ENCODE measurements around the gene MMP1. TPM values are rescaled to one million over a fixed set of nuclear protein-coding genes. Genes with fewer than 3 reads are reported as not detected.

The MMP1 gene
- total RNA-seq, 1 experiment from 2014 or later = 0.35 TPM

DNA sequence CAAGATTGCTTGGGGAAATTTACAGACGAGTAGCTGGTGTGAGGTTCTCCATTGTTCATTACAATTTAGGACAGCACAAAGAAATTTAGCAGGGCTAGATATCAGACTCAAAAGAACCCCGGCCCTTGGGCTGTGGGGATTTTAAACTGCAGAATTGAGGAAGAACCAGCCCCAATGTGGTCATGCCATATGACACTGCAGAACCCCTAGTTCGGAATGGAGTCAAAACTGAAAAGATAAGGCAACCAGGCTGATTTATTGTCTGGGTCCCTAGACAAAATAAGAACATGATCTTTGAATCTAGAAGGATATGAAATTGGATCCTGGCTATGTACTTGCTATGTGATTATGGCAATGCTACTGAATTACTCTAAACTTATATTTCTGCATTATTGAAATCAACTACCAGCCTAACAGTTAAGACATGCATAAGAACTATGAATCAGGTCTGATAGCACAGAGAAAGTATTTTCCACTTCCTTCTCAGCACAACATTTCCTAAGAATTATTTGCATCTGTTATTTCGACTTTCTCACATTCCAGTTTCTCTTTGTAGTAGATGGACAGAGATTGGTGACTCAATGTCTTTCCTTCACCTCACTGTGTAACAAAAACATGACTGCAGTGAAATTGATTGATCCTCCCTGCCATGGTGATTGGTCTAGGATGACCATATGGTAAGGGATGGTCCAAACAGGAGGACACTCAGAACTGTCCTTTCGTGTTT, 32.2 kb upstream of the MMP1 start:
- Mint-ChIP-seq H3K36me3 (ENCODE audit: insufficient read depth, unreplicated experiment) (peaks cover 6% of the 10 kb centered on the region), H3K9me3 (ENCODE audit: unreplicated experiment) (no peaks in the 10 kb centered on the region), H3K4me3 (ENCODE audit: unreplicated experiment) (no peak overlapping the region), H3K4me1 (ENCODE audit: insufficient read depth, unreplicated experiment) (peaks cover 6% of the 10 kb centered on the region), H3K27me3 (ENCODE audit: insufficient read depth, unreplicated experiment) (no peaks in the 10 kb centered on the region), H3K27ac (ENCODE audit: low read depth, unreplicated experiment) (no peak overlapping the region)
- intact Hi-C loops (cut with micrococcal nuclease) = no loop called here
- DNase-seq (ENCODE audit: unreplicated experiment) = no peak
- BruUV-seq (replicated peaks) = no TSS peak
- TF ChIP-seq, protein P1, sequence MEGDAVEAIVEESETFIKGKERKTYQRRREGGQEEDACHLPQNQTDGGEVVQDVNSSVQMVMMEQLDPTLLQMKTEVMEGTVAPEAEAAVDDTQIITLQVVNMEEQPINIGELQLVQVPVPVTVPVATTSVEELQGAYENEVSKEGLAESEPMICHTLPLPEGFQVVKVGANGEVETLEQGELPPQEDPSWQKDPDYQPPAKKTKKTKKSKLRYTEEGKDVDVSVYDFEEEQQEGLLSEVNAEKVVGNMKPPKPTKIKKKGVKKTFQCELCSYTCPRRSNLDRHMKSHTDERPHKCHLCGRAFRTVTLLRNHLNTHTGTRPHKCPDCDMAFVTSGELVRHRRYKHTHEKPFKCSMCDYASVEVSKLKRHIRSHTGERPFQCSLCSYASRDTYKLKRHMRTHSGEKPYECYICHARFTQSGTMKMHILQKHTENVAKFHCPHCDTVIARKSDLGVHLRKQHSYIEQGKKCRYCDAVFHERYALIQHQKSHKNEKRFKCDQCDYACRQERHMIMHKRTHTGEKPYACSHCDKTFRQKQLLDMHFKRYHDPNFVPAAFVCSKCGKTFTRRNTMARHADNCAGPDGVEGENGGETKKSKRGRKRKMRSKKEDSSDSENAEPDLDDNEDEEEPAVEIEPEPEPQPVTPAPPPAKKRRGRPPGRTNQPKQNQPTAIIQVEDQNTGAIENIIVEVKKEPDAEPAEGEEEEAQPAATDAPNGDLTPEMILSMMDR (IDR thresholded peaks at IDR 0.05; ENCODE audit: unreplicated experiment) = no peak
- ChIA-PET POLR2A (interaction anchor here (0.7 kb wide), 1 partner anchor 379 kb away, joined by 3 read pairs; no protein-coding TSS in a partner anchor), CTCF (interaction anchor here (0.6 to 1.1 kb wide), 2 partner anchors 84 to 150 kb away, joined by 3 to 4 read pairs; no protein-coding TSS in a partner anchor)

DNA sequence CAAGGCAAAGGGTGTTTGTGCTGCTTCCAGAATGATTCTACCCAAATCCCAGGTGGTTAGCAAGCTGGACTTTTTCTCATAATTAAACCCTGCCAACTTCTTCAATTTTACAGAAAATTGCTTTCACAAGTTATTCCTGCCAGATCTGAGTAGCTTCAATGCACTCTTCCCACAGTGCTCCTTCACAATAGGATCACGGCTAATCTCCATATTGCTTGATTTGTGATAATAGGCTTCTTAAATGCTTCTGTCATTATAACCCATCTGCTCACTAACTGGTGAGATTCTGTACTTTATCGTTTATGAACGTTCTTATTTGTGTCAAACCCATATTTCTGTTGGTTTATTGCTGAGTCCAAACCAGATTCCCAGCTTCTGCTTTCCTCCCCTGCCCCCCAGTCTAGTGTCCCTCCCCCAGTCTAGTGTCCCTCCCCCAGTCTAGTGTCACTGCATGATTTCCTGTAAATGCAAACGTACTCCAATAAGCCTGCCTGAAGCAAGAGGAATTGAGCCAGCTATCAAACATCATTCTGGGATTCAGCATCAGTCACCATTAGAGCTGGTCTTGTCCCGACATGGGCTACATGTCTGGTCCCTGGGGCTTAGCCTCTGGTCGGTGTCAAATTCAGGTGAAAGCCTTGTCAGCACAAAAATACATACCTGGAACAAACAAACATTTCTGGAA, 31.5 kb upstream of the MMP1 start:
- TF ChIP-seq, protein P1 (IDR thresholded peaks at IDR 0.05; ENCODE audit: unreplicated experiment) = no peak
- Mint-ChIP-seq H3K27ac (ENCODE audit: low read depth, unreplicated experiment) (no peak overlapping the region), H3K4me1 (ENCODE audit: insufficient read depth, unreplicated experiment) (peaks cover 6% of the 10 kb centered on the region), H3K36me3 (ENCODE audit: insufficient read depth, unreplicated experiment) (no peaks in the 10 kb centered on the region), H3K9me3 (ENCODE audit: unreplicated experiment) (no peaks in the 10 kb centered on the region), H3K27me3 (ENCODE audit: insufficient read depth, unreplicated experiment) (no peaks in the 10 kb centered on the region), H3K4me3 (ENCODE audit: unreplicated experiment) (no peak overlapping the region)
- DNase-seq (ENCODE audit: unreplicated experiment) = no peak
- intact Hi-C loops (cut with micrococcal nuclease) = no loop called here
- ChIA-PET POLR2A (interaction anchor here (0.6 to 0.7 kb wide), 2 partner anchors 20 to 378 kb away, joined by 3 read pairs; no protein-coding TSS in a partner anchor), CTCF (interaction anchor here (0.6 to 1.1 kb wide), 3 partner anchors 85 to 228 kb away, joined by 3 to 4 read pairs (median 3); no protein-coding TSS in a partner anchor)
- no TSS peak for BruUV-seq (replicated peaks)

DNA sequence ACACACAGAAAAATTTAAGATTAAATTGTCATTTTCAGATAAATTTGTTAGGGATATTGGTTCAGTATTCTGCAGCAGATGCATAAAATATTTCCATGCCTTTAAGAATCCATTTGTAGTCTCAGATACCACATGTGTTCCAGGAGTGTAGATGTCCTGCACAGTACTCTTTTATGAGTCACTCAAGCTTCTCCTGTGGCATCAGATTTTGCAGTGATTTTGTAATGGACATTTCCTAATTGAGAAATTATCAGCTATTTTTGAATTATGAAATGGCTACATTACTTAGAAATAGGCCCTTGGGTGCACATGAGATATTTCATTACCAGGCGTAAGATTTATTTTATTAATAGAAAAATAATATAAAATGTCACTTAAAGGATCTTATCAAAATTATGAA, 26.6 kb upstream of the MMP1 start:
- peak; percentile 51 for DNase-seq (ENCODE audit: unreplicated experiment)
- Mint-ChIP-seq H3K27me3 (ENCODE audit: insufficient read depth, unreplicated experiment) (no peaks in the 10 kb centered on the region), H3K36me3 (ENCODE audit: insufficient read depth, unreplicated experiment) (no peaks in the 10 kb centered on the region), H3K4me1 (ENCODE audit: insufficient read depth, unreplicated experiment) (peaks cover 2% of the 10 kb centered on the region), H3K27ac (ENCODE audit: low read depth, unreplicated experiment) (no peak overlapping the region), H3K9me3 (ENCODE audit: unreplicated experiment) (no peaks in the 10 kb centered on the region), H3K4me3 (ENCODE audit: unreplicated experiment) (no peak overlapping the region)
- no TSS peak for BruUV-seq (replicated peaks)
- TF ChIP-seq, protein P1 (IDR thresholded peaks at IDR 0.05; ENCODE audit: unreplicated experiment) = no peak
- CTCF ChIA-PET = interaction anchor here (1.2 kb wide), 1 partner anchor 30 kb away, joined by 3 read pairs; no protein-coding TSS in a partner anchor
- POLR2A ChIA-PET = interaction anchor here (1.1 to 2.4 kb wide), 5 partner anchors 9 to 88 kb away, joined by 3 to 9 read pairs (median 4); partner anchors contain the start of gene MMP1
- intact Hi-C loops (cut with micrococcal nuclease) = no loop called here

DNA sequence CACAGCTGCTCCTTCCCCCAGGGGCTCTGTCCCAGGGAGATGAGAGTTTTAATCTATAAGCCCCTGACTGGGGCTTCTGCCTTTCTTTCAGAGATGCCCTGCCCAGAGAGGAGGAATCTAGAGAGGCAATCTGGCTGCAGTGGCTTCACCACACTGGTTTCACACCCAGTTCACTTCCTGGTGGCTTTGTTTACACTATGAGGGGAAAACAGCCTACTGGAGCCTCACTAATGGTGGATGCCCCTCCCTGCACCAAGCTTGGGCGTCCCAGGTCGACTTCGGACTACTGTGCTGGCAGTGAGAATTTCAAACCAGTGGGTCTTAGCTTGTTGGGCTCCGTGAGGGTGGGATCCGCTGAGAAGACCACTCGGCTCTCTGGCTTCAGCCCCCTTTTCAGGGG, 21.5 kb upstream of the MMP1 start:
- Mint-ChIP-seq H3K27me3 (ENCODE audit: insufficient read depth, unreplicated experiment) (no peaks in the 10 kb centered on the region), H3K4me1 (ENCODE audit: insufficient read depth, unreplicated experiment) (no peaks in the 10 kb centered on the region), H3K36me3 (ENCODE audit: insufficient read depth, unreplicated experiment) (no peaks in the 10 kb centered on the region), H3K9me3 (ENCODE audit: unreplicated experiment) (peaks cover 19% of the 10 kb centered on the region), H3K4me3 (ENCODE audit: unreplicated experiment) (no peak overlapping the region), H3K27ac (ENCODE audit: low read depth, unreplicated experiment) (no peak overlapping the region)
- DNase-seq (ENCODE audit: unreplicated experiment) = no peak
- CTCF ChIA-PET = interaction anchor here (0.8 to 1.9 kb wide), 3 partner anchors 10 to 122 kb away, joined by 3 to 5 read pairs (median 5); no protein-coding TSS in a partner anchor
- POLR2A ChIA-PET = no interaction called here
- TF ChIP-seq, protein P1 (IDR thresholded peaks at IDR 0.05; ENCODE audit: unreplicated experiment) = no peak
- BruUV-seq (replicated peaks) = no TSS peak
- intact Hi-C loops (cut with micrococcal nuclease) = no loop called here

All from MCF 10A (cell line).